Testis (tissue), 2 donors: Measurements from ENCODE around the gene ZFP37.
"Not testable (repeated sequence)": the region's sequence is repeated elsewhere in the genome, so short reads cannot be mapped to it uniquely, and the experiment has no call there.

Source experiments
- CTCF ChIP-seq, 3 experiments: fragments of 450-650 bp in 2 of 3; fragments of 200-600 bp in 1 of 3; sonication (generic) in 1 of 3; IDR thresholded peaks; one replicate each; pipeline ENCODE4 v1.5.1; 2016 to 2019; ENCODE audit warnings: antibody characterized with exemption in 3 of 3, mild to moderate bottlenecking in 2 of 3, moderate library complexity in 1 of 3
- POLR2A ChIP-seq: fragments of 450-650 bp; IDR thresholded peaks from one replicate; pipeline ENCODE4 v1.6.1; 2017; ENCODE audit warnings: antibody characterized with exemption, mild to moderate bottlenecking, moderate library complexity

DNA sequence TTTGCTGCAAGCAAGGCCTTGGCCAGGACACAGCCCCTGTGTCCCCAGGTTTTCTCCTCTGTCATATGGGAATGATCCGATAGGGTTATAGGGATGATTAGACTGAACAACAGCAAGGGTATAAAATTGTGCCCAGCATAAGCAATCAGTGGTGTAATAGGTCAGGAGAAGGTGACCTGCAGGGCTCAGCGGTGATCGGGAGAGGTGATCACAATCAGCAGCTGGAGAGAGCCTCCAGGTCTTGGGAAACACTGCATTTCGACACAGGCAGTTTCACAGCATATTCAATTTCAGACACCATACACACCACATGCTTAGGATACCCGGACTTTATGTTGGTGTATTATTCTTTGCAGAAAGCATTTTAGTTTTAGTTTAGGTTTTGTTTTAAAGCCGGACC lies 48.8 kb upstream of the ZFP37 start:
- TF ChIP-seq POLR2A; CTCF (IDR thresholded peaks at IDR 0.05): not testable (repeated sequence)
